Measurements from ENCODE around the gene C1orf56.
A peak's percentile ranks its signal among the peaks of the same experiment; 100 is the strongest.

Gene C1orf56

GRCh38 chr1:151009674-151010345 lies 37.7 kb upstream of the C1orf56 start:
- no peaks in the 10 kb centered on the region for H3K27me3 ChIP-seq
- DNase-seq: no peak
- peak overlapping the region in 1 of 2 donors; percentile 89 for H3K4me3 ChIP-seq
- intact Hi-C loops (cut with DNase I; ENCODE audit: low total_unique reads): loop anchor here (10.0 kb wide), 1 partner anchor 455 kb away; no protein-coding TSS in a partner anchor
- peaks cover 0 to 14% (median 0%) of the 10 kb centered on the region in 3 donors for H3K36me3 ChIP-seq
- peaks cover 0 to 50% (median 40%) of the 10 kb centered on the region in 4 donors for H3K4me1 ChIP-seq
- H3K27ac ChIP-seq: peak overlapping the region; percentile 85 to 89
- no peak for TF ChIP-seq CTCF (IDR thresholded peaks at IDR 0.05)
- no peaks in the 10 kb centered on the region for H3K9me3 ChIP-seq

- no peaks in the 10 kb centered on the region for H3K9me3 ChIP-seq
- DNase-seq: no peak
Observed at GRCh38 chr1:151010346-151010726, 37.2 kb upstream of the C1orf56 start.

DNA sequence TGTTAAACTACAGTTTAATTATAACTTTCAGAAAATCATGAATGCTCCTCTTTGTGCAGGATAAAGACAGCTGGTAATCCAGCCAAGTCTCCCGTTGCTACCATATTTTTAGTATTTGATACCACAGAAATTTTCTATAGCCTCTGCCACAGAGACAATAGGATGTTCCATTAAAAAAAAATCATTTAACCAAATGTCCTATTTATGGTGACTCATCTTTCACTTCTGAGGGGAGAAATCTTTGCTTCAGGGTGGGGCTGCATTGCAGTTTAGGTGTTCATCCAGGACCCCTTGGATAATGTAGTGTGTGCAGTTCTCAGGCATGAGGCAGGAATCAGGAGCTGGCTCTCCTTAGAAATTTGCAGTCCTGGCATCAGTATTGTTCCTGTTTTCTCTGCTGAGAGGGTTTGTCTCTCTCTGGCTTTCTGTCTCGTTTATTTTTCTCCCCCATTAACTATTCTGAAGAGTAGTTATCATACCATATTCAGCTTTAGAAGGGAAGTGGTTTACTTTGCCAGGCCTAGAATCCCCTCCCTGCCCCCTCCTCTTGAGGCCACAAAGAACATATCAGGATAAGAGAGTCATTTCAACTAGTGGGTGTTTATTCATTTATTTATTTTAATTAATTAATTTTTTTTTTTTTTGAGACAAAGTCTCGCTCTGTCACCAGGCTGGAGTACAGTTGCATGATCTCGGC lies 36.2 kb upstream of the C1orf56 start:
- DNase-seq: no peak
- intact Hi-C loops (cut with DNase I; ENCODE audit: low total_unique reads): no loop called here
- no peaks in the 10 kb centered on the region for H3K9me3 ChIP-seq
- TF ChIP-seq CTCF (IDR thresholded peaks at IDR 0.05): no peak
- peaks cover 0 to 16% (median 0%) of the 10 kb centered on the region in 3 donors for H3K36me3 ChIP-seq
- H3K4me3 ChIP-seq: no peak overlapping the region
- H3K4me1 ChIP-seq: peaks cover 0 to 39% (median 30%) of the 10 kb centered on the region in 4 donors
- no peak overlapping the region for H3K27ac ChIP-seq
- no peaks in the 10 kb centered on the region for H3K27me3 ChIP-seq

More at GRCh38 chr1:151010346-151010726, 37.2 kb upstream of the C1orf56 start:
- peaks cover 0 to 16% (median 0%) of the 10 kb centered on the region in 3 donors for H3K36me3 ChIP-seq
- H3K4me1 ChIP-seq: peaks cover 0 to 44% (median 35%) of the 10 kb centered on the region in 4 donors
- no peak for TF ChIP-seq CTCF (IDR thresholded peaks at IDR 0.05)
- no peak overlapping the region for H3K4me3 ChIP-seq
- peak overlapping the region in 1 of 2 donors; percentile 89 for H3K27ac ChIP-seq
- intact Hi-C loops (cut with DNase I; ENCODE audit: low total_unique reads): no loop called here
- no peaks in the 10 kb centered on the region for H3K27me3 ChIP-seq

DNA sequence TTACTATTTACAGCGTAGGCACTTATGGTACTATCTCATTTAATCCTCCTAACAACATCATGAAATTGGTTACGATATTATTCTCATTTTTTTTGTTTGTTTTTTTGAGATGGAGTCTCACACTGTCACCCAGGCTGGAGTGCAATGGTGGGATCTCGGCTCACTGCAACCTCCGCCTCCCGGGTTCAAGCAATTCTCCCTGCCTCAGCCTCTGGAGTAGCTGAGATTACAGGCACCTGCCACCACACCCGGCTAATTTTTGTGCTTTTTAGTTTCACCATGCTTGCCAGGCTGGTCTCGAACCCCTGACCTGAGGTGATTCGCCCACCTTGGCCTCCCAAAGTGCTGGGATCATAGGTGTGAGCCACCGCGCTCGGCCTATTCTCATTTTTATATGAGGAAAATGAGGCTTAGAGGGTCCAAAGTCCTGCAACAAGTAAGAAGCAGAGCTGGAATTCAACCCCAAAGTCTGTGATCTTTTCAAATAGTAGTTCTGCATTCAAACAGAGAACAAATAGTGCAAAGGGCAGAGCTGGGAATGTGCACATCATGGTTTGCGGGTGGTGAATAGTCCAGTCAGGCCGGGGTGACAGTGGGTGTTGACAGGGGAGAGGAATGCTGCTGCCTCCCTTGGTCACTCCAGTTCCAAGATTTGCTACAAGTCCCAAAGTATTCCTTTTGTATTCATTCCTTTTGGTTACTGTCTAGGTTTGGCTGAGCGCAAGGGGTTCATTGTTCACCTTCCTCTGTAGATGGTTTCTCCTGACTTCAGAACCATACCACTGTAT lies 34.7 kb upstream of the C1orf56 start:
- peak overlapping the region in 1 of 2 donors; percentile 29 for H3K27ac ChIP-seq
- H3K4me1 ChIP-seq: peaks cover 0 to 27% (median 19%) of the 10 kb centered on the region in 4 donors
- no peak for DNase-seq
- intact Hi-C loops (cut with DNase I; ENCODE audit: low total_unique reads): no loop called here
- peaks cover 0 to 25% (median 0%) of the 10 kb centered on the region in 3 donors for H3K36me3 ChIP-seq
- no peak overlapping the region for H3K4me3 ChIP-seq
- H3K9me3 ChIP-seq: no peaks in the 10 kb centered on the region
- H3K27me3 ChIP-seq: no peaks in the 10 kb centered on the region
- no peak for TF ChIP-seq CTCF (IDR thresholded peaks at IDR 0.05)

DNA sequence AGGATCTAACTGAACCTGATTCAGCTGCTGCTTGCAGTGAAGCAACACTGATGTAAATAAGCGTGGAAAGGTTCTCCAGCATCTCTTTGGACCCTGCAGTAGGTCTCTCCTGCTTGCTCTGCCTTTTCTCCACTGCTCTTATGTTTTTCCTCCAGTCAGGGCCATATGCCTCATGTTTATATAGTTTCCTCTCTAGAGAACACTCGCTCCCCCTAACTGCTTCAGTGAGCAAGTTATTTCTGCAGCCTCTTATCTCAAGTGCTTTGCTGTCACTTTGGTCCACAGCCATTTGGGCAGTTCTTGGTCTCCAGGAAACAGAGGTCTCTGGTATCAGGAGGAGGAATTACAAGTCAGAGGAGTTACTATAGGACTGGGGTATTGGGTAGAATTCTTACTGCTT lies 34.0 kb upstream of the C1orf56 start:
- DNase-seq: no peak

More for the DNA sequence above, 34.0 kb upstream of the C1orf56 start:
- Histone ChIP-seq H3K4me1 (peaks cover 0 to 26% (median 17%) of the 10 kb centered on the region in 4 donors), H3K4me3 (no peak overlapping the region), H3K27me3 (no peaks in the 10 kb centered on the region), H3K9me3 (no peaks in the 10 kb centered on the region), H3K36me3 (peaks cover 6 to 31% (median 6%) of the 10 kb centered on the region in 3 donors), H3K27ac (peak overlapping the region in 1 of 2 donors; percentile 29)
- intact Hi-C loops (cut with DNase I; ENCODE audit: low total_unique reads): no loop called here
- TF ChIP-seq CTCF (IDR thresholded peaks at IDR 0.05): no peak

Data from tibial artery (tissue), 4 donors.